ENCODE measurements around the gene ERC1.
"Not testable (repeated sequence)": the region's sequence is repeated elsewhere in the genome, so short reads cannot be mapped to it uniquely, and the experiment has no call there.

Gene ERC1

GRCh38 chr12:1287446-1287975 lies 296.5 kb downstream of the ERC1 start:
- DNase-seq (ENCODE audit: low read depth in 2 of 2), result no peak

GRCh38 chr12:1288333-1288732 lies 297.3 kb downstream of the ERC1 start:
- no peak for DNase-seq (ENCODE audit: low read depth in 2 of 2)

DNA sequence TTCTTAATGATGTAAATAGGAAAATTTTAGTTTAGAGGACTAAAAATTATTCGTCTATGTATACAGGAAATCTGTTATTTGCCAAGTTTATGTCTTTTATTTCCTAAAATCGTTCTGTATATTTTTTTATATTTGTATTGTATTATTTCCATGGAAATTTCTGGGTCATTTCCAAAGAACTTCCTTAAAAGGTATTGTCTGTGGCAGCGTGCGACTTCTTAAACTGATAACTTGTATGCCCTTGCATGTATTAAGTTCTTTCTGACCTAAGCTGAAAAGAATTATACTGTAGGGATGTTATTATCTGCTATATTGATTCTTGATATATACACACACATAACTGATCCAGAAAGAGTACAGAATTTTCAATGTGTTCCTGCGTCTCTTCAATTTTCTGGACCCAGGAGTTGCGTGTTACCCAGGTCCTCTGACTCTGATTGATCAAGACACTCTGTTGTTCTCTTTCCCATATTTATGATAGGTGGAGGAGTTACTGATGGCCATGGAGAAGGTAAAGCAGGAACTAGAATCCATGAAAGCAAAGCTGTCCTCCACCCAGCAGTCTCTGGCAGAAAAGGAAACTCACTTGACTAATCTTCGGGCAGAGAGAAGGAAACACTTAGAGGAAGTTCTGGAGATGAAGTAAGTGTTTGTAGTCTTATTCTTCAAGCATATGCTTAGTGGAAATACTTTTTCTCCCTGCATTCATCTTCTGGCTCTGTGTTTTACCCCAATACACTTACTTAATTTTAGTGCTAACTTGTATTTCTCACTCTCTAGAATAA lies 298.5 kb downstream of the ERC1 start:
- DNase-seq (ENCODE audit: low read depth in 2 of 2), result no peak

DNA sequence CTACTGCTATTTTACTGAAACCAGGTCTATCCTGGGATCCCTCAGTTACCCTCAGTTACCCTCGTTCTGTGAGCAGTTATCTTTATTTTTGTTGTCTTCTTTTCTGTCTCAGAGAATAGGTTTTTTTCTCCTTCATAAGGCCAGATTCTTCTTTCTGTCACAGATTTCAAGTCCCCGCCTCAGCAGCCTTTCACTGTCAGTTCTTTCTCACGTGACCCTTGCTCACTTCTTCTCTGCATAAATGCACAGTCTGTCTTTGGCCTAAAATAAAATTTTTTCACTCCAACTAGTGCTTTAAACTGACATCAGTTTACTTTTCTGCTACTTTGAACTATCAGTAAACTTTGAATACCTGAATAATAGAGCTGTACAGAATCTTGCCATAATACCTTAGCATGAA lies 299.7 kb downstream of the ERC1 start:
- DNase-seq (ENCODE audit: low read depth in 2 of 2), result no peak

- DNase-seq (ENCODE audit: low read depth in 2 of 2), result no peak
Observed at GRCh38 chr12:1291601-1292332, 300.7 kb downstream of the ERC1 start.

- no peak for DNase-seq (ENCODE audit: low read depth in 2 of 2)
Observed at GRCh38 chr12:1293901-1294300, 302.9 kb downstream of the ERC1 start.

DNA sequence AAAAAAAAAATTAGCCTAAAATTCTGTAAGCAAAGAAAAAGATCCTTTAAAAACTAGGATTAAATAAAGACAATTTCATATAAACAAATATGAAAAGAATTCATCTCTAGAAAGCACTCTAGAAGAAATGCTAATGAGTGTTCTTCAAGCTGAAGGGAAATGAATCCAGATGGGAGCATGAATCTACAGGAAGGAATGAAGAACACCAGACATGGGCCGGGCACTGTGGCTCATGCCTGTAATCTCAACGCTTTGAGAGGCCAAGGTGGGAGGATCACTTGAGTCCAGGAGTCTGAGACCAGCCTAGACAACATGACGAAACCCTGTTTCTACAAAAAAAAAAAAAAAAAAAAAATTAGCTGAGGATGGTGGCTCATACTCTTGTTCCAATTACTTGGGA lies 306.2 kb downstream of the ERC1 start:
- DNase-seq (ENCODE audit: low read depth in 2 of 2), result no peak

GRCh38 chr12:1297639-1298175 lies 306.7 kb downstream of the ERC1 start:
- no peak for DNase-seq (ENCODE audit: low read depth in 2 of 2)

DNA sequence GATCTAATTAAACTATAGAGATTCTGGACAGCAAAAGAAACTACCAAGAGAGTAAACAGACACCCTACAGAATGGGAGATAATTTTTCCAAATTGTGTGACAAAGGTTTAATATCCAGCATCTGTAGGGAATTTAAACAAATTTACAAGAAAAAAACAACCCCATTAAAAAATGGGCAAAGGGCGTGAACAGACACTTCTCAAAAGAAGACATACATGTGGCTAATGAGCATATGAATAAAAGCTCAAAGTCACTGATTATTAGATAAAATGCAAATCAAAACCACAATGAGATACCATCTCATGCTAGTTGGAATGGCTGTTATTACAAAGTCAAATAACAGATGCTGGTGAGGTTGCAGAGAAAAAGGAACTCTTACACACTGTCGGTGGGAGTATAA lies 309.4 kb downstream of the ERC1 start:
- no peak for DNase-seq (ENCODE audit: low read depth in 2 of 2)

- no peak for DNase-seq (ENCODE audit: low read depth in 2 of 2)
Observed at GRCh38 chr12:1302201-1302870, 311.3 kb downstream of the ERC1 start.

- no peak for DNase-seq (ENCODE audit: low read depth in 2 of 2)
Observed at GRCh38 chr12:1305063-1305434, 314.0 kb downstream of the ERC1 start.

DNA sequence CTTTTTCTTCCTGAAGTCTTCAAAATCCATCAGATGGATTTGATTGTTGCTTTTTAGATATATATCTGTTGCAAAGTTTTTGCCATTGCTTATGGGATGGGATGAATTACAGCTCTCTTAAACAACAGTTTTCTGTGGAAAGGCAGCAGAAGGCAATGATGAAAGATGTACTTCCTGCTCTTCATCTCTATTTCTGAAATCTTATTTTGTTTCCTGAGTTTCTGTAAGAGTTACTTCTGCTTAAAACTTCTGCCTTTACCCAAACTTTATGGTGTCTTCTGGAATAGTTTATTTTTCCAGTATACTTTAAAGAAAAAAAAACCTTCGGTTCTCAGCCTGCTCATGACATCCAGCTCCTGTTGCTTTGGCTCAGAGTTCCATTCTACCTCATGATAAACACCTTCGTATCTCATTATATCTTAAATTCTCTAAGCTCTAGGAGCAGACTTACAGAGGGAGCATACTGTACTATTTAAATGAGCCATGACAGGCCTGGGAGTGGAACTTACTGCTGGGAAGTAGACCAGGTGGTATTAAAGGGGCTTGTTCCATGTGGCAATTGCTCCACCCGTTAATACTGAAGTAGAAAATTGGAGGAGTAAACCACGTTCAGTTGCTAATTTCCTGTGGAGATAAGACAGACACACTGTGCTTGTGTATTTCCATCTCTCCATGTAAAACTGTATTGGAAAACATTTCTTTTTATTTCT lies 314.9 kb downstream of the ERC1 start:
- no peak for DNase-seq (ENCODE audit: low read depth in 2 of 2)

DNA sequence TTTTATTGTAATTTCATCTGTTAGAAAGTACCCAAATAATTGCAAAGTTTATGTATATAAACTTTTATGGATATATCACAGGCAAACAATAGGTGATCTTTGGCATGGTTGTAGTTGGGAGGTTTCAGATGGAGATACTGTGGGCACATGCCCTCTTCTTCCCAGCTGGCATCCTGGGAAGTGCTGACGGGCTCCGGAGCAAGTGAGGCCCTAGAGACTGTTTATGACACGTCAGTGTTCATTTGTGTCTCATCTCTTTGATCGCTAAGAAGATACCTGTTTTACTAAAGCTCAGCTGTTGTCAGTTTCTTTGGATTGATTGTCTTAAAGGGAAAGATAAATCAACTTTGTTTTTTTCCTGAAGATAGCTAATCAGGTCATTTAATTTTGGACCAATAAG lies 315.8 kb downstream of the ERC1 start:
- no peak for DNase-seq (ENCODE audit: low read depth in 2 of 2)

DNA sequence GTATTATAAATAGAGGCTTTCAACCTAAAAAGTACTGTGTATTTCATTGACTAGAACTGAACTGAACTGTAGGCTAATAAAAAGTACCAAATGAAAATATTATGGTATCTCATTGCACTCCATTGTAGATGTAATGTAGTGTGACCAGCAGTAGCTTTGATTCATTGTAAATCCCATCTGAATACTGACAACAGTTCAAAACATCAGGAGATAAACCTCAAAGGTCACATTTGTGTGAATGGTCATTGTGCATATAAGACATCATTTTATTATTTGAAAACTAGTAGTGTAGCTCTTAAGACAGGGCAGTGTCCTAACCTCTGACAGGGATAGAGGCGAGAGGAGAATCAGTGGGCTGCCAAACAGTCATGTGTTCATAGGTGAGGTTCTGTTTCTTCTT lies 316.8 kb downstream of the ERC1 start:
- no peak for DNase-seq (ENCODE audit: low read depth in 2 of 2)

DNA sequence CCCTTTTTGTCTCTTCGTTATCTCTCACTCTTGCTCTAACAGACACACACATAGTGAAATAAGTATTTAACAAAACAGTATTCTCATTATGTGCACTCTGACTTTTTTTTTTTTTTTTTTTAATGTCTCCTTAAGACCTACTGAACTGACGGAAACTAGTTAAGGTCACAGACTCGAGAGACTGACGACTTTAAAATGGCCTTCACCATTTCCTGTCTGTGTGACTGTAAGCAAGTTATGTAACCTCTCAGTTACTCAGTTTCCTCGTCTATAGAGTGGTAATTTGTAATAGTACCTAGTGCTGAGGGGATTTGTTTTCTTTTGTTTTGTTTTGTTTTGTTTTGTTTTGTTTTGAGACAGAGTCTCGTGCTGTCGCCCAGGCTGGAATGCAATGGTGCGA lies 318.6 kb downstream of the ERC1 start:
- DNase-seq (ENCODE audit: low read depth in 2 of 2), result no peak

DNA sequence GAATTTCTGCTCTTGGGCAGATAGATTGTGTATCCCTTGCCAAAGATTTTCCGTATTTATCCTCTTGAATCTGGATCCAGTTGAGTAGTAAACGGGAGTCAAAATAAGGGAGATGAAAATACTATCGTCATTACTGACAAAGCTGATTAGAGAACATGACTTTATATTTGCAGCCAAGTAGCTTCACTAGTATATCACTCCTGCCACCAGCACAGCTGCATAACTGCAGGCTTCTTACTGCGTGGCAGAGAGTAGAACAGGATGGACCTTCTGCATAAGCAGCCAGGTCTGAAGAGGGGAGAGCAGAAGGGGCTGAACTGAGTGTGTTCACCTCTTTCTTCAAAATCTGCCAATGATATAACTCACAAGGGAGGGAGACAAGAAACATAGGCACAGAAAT lies 319.6 kb downstream of the ERC1 start:
- no peak for DNase-seq (ENCODE audit: low read depth in 2 of 2)

DNA sequence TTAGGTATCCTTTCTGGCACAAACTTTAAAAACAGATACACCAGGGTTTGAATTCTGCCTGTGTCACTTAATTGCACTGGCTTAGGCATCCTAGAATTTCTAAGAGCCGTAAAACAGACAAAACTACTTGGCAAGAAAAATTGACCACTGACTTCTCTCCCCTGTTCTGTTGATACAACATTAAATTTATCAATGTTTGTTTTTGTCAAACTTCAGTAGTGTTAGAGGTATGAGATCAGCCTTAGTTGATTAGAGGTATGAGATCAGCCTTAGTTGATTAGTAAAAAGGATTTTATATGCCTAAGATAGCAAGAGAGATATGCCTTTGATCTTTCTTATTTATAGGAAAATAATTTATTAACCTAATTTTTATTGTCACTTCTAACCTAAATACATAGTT lies 320.1 kb downstream of the ERC1 start:
- no peak for DNase-seq (ENCODE audit: low read depth in 2 of 2)

GRCh38 chr12:1313906-1314305 lies 322.9 kb downstream of the ERC1 start:
- no peak for DNase-seq (ENCODE audit: low read depth in 2 of 2)

GRCh38 chr12:1314523-1314922 lies 323.5 kb downstream of the ERC1 start:
- DNase-seq (ENCODE audit: low read depth in 2 of 2), result no peak

GRCh38 chr12:1316991-1317390 lies 326.0 kb downstream of the ERC1 start:
- not testable (repeated sequence) for DNase-seq (ENCODE audit: low read depth in 2 of 2)

DNA sequence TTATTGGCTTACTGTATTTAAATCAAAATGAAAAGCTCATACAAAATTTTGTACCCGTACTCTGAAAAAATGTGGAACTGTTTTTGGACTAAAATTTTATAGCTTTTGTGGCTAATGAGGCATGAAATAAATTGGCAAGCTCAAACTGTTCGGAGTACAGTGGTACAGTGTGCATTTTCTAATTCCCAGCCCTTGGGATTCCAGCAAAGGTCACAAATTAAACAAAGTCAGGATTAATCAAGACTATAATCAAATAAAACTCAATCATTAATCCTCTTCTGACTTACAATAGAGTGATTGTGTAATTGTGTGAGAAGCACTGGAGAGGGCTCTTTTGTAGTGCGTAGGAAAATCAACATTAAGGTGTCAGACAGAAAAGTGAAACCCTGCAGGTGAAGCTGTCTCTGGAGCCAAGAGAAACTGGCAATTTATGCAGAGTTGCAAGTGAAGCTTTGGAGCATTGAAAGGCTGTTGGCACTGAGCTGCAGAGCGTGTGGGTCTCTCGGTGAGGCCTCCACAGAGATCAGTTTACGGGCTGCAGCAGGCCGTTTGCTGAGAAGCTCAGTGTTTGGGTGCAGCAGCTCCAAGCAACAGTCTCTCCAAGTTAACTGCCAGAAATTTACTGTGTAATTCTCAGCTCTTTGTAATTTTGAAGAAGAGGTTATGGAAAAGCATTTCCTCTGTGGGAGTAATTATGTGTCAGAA lies 327.5 kb downstream of the ERC1 start:
- no peak for DNase-seq (ENCODE audit: low read depth in 2 of 2)

All from stimulated activated CD8-positive, alpha-beta memory T cell treated with anti-CD3 and anti-CD28 coated beads, Interleukin-7, amount 100 ng/mL, for 1 hour (primary cell).